ENCODE measurements around the gene HDAC8.
"Not testable (repeated sequence)": the region's sequence is repeated elsewhere in the genome, so short reads cannot be mapped to it uniquely, and the experiment has no call there.

HDAC8 gene

GRCh38 chrX:72461766-72462165 is 110.9 kb downstream of the HDAC8 start:
- ChIA-PET POLR2A (no interaction called here), CTCF (no interaction called here)
- DNase-seq (ENCODE audit: extremely low spot score) = no peak
- TF ChIP-seq CTCF (IDR thresholded peaks at IDR 0.05; ENCODE audit: control extremely low read depth, extremely low read depth, low read depth, missing control alignments) = no peak

- DNase-seq (ENCODE audit: extremely low spot score) = no peak
- TF ChIP-seq CTCF (IDR thresholded peaks at IDR 0.05; ENCODE audit: control extremely low read depth, extremely low read depth, low read depth, missing control alignments) = no peak
- CTCF ChIA-PET = no interaction called here
- POLR2A ChIA-PET = no interaction called here
Measured at GRCh38 chrX:72461288-72461687, 111.4 kb downstream of the HDAC8 start.

- POLR2A ChIA-PET = no interaction called here
- DNase-seq (ENCODE audit: extremely low spot score) = no peak
- TF ChIP-seq CTCF (IDR thresholded peaks at IDR 0.05; ENCODE audit: control extremely low read depth, extremely low read depth, low read depth, missing control alignments) = no peak
- CTCF ChIA-PET = no interaction called here
Measured at GRCh38 chrX:72460715-72461114, 111.9 kb downstream of the HDAC8 start.

GRCh38 chrX:72449034-72449433 is 123.6 kb downstream of the HDAC8 start:
- POLR2A ChIA-PET; CTCF ChIA-PET; DNase-seq (ENCODE audit: extremely low spot score): not testable (repeated sequence)

- DNase-seq (ENCODE audit: extremely low spot score); POLR2A ChIA-PET; CTCF ChIA-PET: not testable (repeated sequence)
Measured at GRCh38 chrX:72440764-72441163, 131.9 kb downstream of the HDAC8 start.

GRCh38 chrX:72436010-72436409 is 136.6 kb downstream of the HDAC8 start:
- TF ChIP-seq CTCF (IDR thresholded peaks at IDR 0.05; ENCODE audit: control extremely low read depth, extremely low read depth, low read depth, missing control alignments) = no peak
- CTCF ChIA-PET = no interaction called here

GRCh38 chrX:72430405-72430968 is 142.2 kb downstream of the HDAC8 start:
- POLR2A ChIA-PET = no interaction called here
- no peak for DNase-seq (ENCODE audit: extremely low spot score)
- no peak for TF ChIP-seq CTCF (IDR thresholded peaks at IDR 0.05; ENCODE audit: control extremely low read depth, extremely low read depth, low read depth, missing control alignments)
- CTCF ChIA-PET = no interaction called here

More at GRCh38 chrX:72436010-72436409, 136.6 kb downstream of the HDAC8 start:
- POLR2A ChIA-PET = no interaction called here
- DNase-seq (ENCODE audit: extremely low spot score) = no peak

GRCh38 chrX:72421797-72422196 is 150.8 kb downstream of the HDAC8 start:
- no peak for DNase-seq (ENCODE audit: extremely low spot score)
- POLR2A ChIA-PET = no interaction called here
- TF ChIP-seq CTCF (IDR thresholded peaks at IDR 0.05; ENCODE audit: control extremely low read depth, extremely low read depth, low read depth, missing control alignments) = no peak
- CTCF ChIA-PET = no interaction called here
